DMS 273 (cell line): ENCODE measurements around the gene SH3GL2.
A peak's percentile ranks its signal among the peaks of the same experiment; 100 is the strongest.
"Not testable (repeated sequence)": the region's sequence is repeated elsewhere in the genome, so short reads cannot be mapped to it uniquely, and the experiment has no call there.

Source experiments
- DNase-seq: peaks from one replicate; lab custom pipeline; 2025; ENCODE audit not compliant: unreplicated experiment; lab: John Stamatoyannopoulos, UW

The SH3GL2 gene

DNA sequence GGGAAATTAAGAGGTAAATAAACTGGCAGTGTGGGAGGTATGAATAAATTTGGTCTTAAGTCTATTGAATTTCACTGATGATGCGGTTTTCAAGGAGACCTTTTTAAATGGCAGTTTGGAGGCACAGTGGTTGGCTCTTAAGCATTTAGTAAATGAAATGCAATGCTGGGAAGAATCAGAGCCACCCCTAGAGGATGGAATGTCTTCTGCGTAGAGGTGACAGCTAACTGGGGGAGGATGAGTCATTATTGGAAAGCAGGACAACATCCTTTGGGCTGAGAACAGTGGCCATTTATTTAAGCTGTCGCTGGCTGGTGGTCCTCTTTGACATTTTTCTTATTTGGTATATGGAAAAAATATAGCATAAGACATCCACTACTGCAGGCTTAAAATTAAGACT, 163.2 kb downstream of the SH3GL2 start:
- peak; percentile 74 for DNase-seq

DNA sequence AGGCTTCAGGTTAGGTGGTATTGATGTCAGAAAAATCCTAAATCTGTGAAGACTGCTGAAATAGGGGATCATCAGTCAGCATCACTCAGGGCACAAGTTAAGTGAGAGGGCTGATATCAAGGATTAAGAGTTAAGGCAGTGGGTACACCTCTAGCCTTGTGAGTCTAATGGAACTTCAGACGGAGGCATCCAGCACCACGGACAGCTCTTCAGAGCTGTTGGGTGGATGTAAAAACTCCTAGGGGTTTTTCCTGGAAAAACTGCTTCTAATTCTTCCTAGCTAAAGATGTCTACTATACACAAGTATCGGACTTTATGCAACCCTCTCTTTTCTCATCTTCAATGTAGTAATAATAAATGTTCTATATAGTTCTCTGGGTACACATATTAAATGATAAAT, 165.9 kb downstream of the SH3GL2 start:
- peak; percentile 20 for DNase-seq

DNA sequence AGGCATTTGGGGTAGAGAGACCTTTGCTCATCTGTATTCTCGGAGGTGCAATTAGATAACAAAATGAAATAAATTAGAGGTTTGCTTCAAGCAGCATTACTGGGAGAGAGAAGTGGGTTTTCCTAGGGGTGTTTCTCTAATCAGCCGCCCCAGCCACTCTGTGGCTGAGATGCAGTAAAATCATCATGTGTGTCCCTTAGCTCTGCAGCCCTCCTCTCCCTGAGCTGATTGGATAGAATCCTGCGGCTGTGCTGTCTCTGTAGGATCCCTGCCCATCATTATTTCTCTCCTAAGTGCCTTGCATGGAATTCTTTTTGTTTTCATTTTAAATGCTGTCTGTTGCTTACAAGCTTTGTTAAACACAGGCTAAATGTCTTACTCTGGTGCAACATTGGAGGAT, 171.4 kb downstream of the SH3GL2 start:
- DNase-seq: no peak

DNA sequence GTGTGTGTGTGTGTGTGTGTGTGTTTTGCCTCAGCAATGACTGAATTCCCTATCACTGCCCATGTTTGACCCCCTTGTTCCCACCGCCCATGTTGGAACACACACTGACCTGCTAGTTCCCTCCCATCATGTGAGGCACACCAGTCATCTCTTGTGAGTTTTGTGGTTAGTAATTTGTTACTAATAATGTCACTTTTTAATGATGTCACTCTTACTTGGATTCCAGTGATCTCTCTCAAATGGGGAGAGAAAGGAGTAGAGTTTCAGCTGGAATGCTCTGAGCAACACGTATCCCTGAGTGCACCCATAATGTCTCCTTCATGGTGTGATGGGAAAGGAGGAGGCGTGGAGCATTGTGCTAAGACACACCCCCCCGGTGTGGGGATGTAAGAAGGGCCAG, 172.6 kb downstream of the SH3GL2 start:
- peak; percentile 40 for DNase-seq

DNA sequence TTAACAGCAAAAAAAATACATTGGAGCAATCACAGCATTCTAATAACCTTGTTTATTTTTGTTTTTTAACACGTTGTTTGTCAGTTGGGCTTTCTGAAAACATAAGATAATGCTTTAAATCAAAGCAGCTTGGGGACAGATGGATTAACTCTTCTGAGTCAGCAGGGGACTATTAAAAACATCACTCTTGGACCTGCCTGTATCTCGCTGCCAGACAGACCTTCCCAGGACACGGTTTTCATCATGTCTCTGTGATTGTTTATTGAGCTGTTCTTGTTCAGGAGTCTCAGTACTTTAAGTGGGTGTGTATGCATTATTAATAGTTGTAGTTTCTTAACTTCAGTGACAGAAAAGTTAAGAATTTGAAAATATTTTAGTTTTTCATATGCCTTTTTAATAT, 173.2 kb downstream of the SH3GL2 start:
- DNase-seq: peak; percentile 40

DNA sequence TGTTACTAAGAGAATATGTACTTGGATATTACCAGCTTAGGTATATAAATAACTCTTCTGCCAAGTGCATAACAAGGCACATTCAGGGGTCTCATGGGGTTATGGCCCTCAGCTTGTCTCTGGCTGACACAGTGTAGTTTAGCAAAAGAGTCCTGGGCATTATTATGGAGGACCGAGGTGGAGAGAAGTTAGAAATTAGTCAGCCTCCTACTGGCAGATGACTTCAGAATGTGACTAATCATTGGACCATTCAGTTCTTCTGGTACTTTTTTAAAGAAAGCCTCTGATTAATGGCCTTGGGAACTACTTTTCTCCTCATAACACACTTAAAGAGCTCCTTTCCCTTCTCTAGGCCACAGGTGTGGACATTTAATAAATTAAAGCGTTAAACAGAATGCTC, 178.9 kb downstream of the SH3GL2 start:
- DNase-seq: no peak

DNA sequence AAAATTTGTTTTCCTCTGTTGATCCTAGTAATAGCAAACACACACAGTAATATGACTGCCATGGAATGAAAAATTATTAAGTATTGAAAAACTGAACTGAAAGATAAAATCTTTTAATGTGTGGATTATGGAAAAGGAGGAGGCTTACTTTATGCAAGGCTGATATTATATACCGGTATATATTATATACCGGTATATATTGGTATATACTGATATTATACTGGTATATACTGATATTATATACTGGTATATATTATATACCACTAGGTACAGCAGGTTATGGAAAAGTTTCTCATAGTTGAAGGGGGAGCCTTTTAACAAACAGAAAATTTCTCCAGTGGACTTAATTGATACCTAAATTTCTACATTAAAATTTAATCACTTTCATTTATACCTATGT, 181.4 kb downstream of the SH3GL2 start:
- no peak for DNase-seq

DNA sequence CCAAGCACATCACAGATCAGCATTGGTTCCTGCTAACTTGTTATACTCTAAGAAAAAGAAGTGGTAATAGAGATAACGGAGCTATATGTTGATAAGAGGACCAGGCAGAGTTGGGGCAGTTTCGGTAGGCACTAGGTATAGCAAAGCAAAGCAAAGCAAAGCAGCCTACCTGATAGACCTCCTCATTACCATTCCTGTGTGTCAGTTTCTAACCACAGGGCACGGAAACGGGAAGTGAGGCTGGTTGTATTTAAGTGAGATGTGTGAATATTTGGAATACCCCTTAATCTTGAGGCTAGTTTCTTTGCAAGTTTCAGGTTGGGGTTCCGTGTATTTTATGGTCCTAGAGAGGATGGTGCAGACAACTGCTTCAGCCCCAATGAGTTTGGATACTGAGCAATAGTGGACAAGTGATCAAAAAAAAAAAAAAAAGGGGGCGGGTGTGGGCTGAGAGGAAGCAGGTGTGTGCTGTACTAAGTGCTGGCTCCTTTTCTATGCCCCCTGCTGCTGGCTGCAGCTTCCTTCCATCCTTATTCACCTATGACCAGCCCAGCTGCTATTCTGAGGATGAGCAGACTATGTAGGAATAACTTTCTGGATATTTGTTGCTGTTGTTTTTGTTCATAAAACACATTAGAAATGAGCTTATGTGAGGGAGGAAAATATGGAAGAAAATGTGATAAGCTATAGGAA, 183.3 kb downstream of the SH3GL2 start:
- no peak for DNase-seq

DNA sequence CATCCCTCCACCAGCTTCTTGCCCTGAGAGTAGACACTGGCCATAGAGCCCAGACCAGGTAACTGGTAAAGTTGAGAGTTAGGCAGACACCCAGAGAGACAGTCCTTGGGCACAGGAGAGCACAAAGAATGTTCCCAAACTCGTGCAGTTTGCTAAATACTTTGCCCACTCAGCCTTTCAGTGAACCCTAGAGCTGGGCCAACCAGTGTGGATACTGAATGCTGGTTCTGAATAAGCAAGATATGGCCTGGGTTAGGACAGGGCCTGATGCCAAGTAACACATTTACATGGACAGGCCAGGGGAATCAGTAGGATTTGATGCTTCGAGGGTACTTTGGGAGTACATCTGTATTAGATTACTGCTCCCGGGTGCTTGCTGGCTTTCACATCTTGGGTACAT, 185.4 kb downstream of the SH3GL2 start:
- DNase-seq: no peak

DNA sequence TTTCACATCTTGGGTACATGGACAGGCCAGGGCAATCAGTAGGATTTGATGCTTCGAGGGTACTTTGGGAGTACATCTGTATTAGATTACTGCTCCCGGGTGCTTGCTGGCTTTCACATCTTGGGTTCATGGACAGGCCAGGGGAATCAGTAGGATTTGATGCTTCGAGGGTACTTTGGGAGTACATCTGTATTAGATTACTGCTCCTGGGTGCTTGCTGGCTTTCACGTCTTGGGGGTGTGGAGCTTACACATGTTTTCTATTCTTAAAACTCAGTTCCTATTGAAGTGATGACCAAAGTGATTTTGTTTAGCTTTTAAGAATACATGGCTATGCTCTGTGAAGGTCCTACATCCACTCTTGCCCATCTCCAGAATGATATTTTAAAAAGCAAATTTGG, 186.3 kb downstream of the SH3GL2 start:
- not testable (repeated sequence) for DNase-seq

DNA sequence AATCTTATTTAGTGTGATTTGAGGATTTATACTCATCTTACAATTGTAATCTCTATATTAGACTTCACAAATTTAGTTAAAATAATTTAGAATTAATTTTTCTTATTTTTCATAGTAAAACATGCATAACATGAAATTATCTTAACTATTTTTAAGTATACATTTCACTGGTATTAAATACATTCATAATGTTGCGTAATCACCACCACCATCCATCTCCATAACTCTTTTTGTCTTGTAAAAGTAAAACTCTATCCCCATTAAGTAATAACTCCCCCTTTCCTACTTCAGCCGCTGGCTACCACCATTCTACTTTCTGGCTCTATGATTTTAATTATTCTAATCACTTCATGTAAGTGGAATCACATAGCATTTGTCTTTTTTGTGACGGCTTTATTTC, 193.4 kb downstream of the SH3GL2 start:
- no peak for DNase-seq

DNA sequence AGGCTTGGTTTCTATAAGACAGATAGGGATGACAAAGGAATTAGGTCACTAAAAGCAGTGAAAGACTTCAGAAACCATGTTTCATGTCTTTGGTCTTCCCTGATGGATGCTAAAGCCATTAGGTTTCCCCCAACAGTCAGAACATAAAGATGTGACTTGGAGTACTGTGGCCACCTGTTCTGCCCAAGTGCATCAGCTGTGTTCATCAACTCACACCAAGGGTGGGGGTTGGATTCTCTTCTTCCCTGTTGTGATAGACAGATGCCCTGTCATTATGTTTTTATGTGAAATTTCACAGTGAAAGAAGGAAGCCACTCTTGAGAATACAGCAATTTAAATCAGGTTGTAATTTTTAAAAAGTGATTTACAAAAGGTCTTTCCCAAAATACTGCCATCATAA, 196.8 kb downstream of the SH3GL2 start:
- DNase-seq: peak; percentile 56

DNA sequence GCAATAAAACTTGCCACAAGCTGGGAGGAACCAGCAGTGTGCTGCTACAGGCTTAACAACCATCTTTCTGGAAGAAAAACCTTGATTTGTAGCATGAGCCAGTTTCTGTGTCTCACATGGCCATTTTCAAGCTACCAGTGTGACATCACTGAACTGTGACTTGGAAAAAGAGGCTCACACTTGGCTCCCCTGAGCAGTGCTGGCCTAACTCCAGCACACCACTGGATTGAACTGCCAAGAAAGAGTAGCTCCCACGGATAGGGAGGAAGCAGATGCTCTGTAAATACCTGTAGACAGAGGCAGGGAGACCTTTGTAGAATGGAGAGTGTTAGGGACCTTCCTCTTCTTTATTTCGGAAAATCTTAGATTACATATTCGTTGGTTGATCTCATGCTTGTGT, 197.9 kb downstream of the SH3GL2 start:
- peak; percentile 47 for DNase-seq

DNA sequence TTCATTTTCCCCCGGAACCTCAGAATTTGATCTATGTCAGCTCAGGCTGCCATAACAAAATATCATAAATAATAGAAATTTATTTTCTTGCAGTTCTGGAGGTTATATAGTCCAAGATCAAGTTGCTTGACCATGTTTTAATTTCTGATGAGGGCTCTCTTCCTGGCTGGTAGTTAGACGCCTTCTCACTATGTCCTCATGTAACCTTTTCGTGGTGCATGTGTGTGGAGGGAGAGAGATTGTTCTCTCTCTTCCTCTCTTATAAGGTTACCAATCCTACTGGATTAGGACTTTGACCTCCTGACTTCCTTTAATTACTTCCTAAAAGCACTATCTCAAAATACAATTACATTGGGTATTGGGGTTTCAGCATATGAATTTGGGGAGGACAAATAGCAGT, 198.6 kb downstream of the SH3GL2 start:
- DNase-seq: no peak

DNA sequence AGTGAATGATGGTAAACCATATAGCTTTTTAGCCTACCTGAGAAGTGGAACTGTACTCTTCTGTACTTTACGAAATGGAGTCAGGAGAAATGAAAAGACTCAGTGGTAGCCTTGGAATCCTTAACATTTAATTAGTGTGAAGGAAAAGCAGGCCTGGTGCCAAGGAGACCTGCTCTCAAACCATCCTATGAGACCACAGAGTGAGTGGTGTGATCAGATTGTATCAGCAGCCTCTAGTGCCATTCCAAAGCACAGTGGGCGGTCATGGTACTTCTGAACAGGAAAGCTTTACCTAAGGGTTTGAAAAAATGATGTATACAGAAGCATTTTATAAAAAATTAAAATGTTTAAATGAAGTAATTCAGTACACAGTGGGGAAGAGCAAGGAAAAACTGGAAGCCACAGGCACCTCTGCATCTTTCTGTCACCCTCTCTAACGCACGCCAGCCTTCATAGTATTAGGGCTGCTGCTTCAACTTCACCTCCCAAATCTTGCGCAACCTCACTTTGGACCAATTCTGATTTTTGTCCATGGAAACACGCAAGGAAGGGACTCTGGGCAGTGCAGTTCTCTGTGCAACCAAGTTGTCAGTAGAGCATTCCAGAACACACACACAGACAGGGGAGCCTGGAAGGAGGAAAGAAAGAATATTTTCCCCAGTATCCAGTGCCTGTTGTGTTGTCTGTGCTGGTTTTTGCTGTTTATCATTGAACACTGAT, 203.7 kb downstream of the SH3GL2 start:
- peak; percentile 23 for DNase-seq

DNA sequence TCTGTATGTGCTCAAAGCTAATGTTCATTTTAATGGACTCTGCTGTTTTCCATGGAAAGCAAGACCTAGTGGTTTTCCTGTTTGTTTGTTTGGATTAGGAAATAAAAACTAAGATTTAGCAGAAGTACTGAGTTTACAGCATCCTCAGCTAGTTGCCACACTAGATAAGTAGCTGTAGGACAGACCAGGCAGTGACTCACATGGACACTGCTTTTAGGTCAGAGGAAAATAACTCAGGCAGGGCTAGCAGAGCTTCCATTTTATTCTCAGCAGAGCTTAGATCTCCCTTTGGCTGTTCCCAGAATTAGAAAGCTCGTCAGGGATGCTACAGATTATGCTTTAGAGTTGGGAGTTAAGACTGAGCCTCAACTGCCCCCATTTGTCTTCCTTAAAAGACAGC, 204.4 kb downstream of the SH3GL2 start:
- DNase-seq: no peak

DNA sequence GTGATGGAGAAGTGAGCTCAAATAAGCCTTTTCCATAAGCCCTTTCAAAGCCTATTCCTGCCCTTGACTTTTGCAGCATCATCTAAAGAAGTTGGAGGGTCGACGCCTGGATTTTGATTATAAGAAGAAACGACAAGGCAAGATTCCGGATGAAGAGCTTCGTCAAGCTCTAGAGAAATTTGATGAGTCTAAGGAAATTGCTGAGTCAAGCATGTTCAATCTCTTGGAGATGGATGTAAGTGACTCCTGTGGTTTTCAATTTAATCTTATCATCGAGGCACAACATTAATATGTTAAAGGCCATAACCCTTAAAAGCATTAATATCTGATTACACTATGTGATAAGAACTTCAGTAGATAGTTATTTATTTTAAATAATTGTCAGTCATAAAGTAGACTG, 210.4 kb downstream of the SH3GL2 start:
- DNase-seq: no peak

DNA sequence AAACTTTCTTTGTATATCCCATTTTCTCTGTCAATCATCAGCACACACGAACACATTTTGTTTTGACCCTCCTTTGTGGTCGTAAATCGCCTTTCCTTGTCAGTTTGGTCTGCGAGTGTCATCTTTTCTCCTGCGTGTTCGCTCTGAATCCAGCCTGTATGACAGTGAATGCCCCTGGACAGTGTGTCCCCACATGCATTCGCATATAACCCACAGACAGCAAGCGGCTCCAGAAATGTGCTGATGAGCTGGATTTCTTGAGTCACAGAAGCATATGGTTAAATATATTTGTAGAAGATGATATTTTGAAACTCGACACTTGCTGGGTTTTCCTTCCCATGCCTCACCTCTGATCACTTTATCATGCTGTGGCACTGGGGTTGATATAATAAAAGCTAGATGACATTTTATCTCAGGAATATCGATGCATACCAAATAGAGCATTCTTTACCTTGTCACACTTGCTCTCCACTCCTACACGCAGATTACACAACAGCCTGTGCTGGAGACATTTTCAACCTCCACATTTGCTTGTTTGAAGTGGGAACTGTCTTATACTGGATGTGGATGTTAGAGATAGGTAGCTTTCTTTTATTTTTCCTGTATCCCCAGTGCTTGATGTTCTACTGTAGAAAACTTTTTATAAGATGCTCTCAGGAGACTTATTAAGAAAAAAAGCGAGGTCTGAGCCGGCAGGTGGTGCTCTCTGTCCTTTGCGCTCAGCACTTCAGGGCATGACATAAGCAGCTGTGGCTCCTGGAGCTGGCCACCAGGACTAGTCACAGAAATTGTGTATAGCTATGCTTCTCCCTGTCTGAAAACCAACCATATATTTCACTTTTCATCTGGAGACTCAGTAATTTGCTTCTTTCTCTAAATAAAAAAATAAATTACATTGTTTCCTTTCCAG, 215.1 kb downstream of the SH3GL2 start:
- DNase-seq: no peak

DNA sequence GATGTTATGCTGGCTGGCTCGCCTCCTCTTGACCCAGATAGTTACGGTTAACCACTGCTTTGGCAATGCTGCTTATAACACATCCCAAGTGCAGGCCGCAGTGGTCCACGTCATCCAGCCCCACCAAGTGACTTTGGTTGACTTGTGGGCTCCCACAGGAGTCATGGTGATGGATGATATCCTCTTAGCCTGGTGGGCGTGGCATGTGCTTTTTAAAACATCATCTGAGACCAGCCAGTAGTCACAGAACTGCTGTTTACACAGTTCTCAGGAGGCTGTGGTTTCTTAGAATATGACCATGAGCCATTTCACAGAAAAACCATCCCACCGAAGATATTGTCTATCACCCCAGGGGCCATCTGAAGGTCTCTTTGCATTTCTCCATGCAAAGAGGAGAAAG, 216.9 kb downstream of the SH3GL2 start:
- no peak for DNase-seq

DNA sequence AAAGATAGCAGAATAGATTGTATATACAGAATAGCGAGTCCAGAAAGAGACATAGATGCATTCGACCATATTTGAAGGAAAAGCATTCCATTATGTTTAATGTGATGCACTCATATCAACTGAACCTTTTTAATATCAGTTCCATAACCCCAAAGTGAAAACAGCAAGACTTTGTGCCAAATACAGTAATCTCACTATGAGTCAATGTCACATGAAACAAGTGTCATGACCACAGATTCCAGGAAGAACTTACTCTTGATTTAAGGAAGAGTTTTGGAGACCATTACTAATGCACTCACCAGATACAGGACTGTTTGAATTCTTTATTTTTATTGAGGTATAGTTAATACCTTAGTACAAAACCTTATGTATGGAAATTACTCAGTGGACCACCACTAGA, 220.5 kb downstream of the SH3GL2 start:
- no peak for DNase-seq

DNA sequence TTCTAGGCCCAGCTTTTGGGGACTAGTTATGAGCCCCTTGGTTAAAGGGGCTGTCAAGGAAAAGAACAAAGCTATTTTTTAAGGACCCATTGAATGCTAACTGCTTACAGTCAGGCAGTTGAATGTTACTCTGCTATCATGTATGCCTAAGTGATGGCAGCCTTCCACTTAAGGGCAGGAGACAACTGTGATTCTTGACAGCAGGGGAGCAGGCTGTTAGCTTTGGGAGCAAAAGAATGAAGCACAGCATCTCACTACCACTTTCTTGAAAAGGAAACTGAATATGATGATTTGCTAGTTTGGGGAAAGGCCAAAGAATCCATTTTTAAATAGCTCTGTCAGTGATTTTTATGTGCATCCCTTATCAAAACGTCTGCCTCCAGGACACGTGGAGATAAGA, 221.6 kb downstream of the SH3GL2 start:
- DNase-seq: peak; percentile 32
